ENCODE results near the gene SULT1C3. TPM values are rescaled to one million over a fixed set of nuclear protein-coding genes. Genes with fewer than 3 reads are reported as not detected.

Gene SULT1C3
- total and polyA plus RNA-seq, 2 donors (not counting 1 experiment from before 2014, with no cell fraction given) = not detected

DNA sequence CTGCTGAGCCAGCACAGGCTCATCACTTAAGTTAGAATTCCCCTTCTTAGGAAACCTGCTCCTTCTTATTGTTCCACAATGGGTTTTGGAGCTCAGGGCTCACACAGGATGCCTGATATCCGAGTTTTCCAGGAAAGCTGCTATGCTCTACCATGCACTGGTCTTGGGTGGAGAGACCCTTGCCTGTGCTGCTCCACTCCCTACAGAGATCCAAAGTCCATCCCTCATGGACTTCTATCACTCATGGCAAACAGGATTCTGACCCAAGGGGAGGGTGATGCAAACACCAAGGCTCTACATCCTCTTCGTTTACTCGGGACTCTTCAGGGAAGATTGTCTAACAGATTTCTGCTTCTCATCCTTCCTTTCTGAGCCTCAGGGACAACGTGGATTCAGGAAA is 54.1 kb downstream of the SULT1C3 start:
- Histone ChIP-seq H3K4me3 (ENCODE audit: control extremely low read depth in 1 of 5, extremely low read depth in 1 of 5, insufficient read depth in 1 of 5, low read depth in 2 of 5, low read length in 4 of 5) (no peak overlapping the region), H3K4me2 (replicated peaks; ENCODE audit: low read depth, low read length, poor library complexity, severe bottlenecking) (no peak overlapping the region), H3K79me2 (ENCODE audit: control insufficient read depth, insufficient read depth, low read length) (no peaks in the 10 kb centered on the region), H2AFZ (ENCODE audit: insufficient read depth, low read depth, low read length, poor library complexity, severe bottlenecking) (no peak overlapping the region), H3K27ac (ENCODE audit: low read length in 2 of 2) (no peak overlapping the region), H4K20me1 (ENCODE audit: control insufficient read depth, insufficient read depth, low read length, poor library complexity, severe bottlenecking) (no peaks in the 10 kb centered on the region), H3K4me1 (ENCODE audit: control insufficient read depth in 2 of 2, insufficient read depth in 2 of 2, low read length in 2 of 2) (no peaks in the 10 kb centered on the region), H3K9ac (ENCODE audit: low read length) (no peak overlapping the region), H3K27me3 (replicated peaks in 1 of 4; ENCODE audit: control extremely low read depth in 1 of 4, control insufficient read depth in 3 of 4, insufficient read depth in 4 of 4, low read length in 3 of 4) (peaks cover 0 to under 1% (median 0%) of the 10 kb centered on the region in 4 experiments), H3K36me3 (replicated peaks in 1 of 2; ENCODE audit: control extremely low read depth in 1 of 2, control insufficient read depth in 1 of 2, extremely low read depth in 1 of 2, insufficient read depth in 2 of 2, low read length in 1 of 2) (no peaks in the 10 kb centered on the region), H3K9me3 (ENCODE audit: control extremely low read depth in 1 of 3, control insufficient read depth in 2 of 3, insufficient read depth in 1 of 3, low read length in 2 of 3) (no peaks in the 10 kb centered on the region)
- no peak for TF ChIP-seq EZH2 (IDR thresholded peaks at IDR 0.05; ENCODE audit: borderline replicate concordance, insufficient read depth, low read depth, low read length, poor library complexity, severe bottlenecking)
- TF ChIP-seq, protein P1, sequence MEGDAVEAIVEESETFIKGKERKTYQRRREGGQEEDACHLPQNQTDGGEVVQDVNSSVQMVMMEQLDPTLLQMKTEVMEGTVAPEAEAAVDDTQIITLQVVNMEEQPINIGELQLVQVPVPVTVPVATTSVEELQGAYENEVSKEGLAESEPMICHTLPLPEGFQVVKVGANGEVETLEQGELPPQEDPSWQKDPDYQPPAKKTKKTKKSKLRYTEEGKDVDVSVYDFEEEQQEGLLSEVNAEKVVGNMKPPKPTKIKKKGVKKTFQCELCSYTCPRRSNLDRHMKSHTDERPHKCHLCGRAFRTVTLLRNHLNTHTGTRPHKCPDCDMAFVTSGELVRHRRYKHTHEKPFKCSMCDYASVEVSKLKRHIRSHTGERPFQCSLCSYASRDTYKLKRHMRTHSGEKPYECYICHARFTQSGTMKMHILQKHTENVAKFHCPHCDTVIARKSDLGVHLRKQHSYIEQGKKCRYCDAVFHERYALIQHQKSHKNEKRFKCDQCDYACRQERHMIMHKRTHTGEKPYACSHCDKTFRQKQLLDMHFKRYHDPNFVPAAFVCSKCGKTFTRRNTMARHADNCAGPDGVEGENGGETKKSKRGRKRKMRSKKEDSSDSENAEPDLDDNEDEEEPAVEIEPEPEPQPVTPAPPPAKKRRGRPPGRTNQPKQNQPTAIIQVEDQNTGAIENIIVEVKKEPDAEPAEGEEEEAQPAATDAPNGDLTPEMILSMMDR (IDR thresholded peaks at IDR 0.05) = no peak
- intact Hi-C loops (cut with micrococcal nuclease) = no loop called here
- peaks cover 3% of the 10 kb centered on the region for H3K27me3 Mint-ChIP-seq
- H3K4me3 Mint-ChIP-seq = no peak overlapping the region
- POLR2A ChIA-PET = no interaction called here
- 60% methylated on average over 1 of the region's 4 CpGs for WGBS (ENCODE audit: insufficient coverage)
- peaks cover 3% of the 10 kb centered on the region for H3K9me3 Mint-ChIP-seq (ENCODE audit: insufficient read depth)
- ATAC-seq (ENCODE audit: low read depth) (no peak), DNase-seq (no peak)
- CTCF ChIA-PET = no interaction called here
- H3K27ac Mint-ChIP-seq = no peak overlapping the region
- H3K4me1 Mint-ChIP-seq = no peaks in the 10 kb centered on the region

DNA sequence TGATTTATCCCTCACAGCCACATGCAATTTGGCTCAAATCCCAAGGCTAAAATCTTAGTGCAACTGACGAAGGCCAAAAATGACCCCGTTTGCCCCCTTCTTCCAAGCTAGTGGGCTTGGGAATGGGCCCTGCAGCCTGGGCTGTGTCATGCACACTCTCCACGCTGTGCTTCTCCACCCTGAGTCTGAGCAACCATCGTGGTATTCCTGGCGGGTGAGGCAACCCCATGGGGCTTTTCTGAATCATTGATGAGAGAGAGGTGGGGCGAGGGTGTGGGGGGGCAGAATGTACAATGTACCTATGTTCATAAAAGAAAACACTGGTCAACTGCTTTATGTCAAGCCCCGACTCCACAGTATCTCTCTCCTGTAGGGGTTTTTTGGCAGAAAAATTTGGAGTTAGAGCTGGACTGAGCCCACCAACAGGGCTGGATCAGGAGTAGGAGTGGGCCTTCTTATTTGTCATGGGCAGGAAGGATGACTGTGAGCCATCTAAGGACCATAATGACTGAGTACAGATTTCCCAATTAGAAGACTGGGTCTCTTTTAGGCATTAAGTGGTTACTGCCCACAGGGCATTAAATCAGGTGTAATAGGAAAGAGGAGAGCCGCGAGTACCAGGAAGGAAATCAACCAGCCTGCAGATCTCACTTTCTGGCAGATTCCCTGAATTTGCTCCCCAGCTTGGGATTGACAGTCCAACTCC is 57.8 kb downstream of the SULT1C3 start:
- ATAC-seq (ENCODE audit: low read depth) (no peak), DNase-seq (no peak)
- Histone ChIP-seq H3K79me2 (ENCODE audit: control insufficient read depth, insufficient read depth, low read length) (no peaks in the 10 kb centered on the region), H3K4me2 (replicated peaks; ENCODE audit: low read depth, low read length, poor library complexity, severe bottlenecking) (no peak overlapping the region), H3K4me3 (ENCODE audit: control extremely low read depth in 1 of 5, extremely low read depth in 1 of 5, insufficient read depth in 1 of 5, low read depth in 2 of 5, low read length in 4 of 5) (no peak overlapping the region), H4K20me1 (ENCODE audit: control insufficient read depth, insufficient read depth, low read length, poor library complexity, severe bottlenecking) (no peaks in the 10 kb centered on the region), H3K9ac (ENCODE audit: low read length) (no peak overlapping the region), H3K9me3 (ENCODE audit: control extremely low read depth in 1 of 3, control insufficient read depth in 2 of 3, insufficient read depth in 1 of 3, low read length in 2 of 3) (no peaks in the 10 kb centered on the region), H3K36me3 (replicated peaks in 1 of 2; ENCODE audit: control extremely low read depth in 1 of 2, control insufficient read depth in 1 of 2, extremely low read depth in 1 of 2, insufficient read depth in 2 of 2, low read length in 1 of 2) (no peaks in the 10 kb centered on the region), H3K4me1 (ENCODE audit: control insufficient read depth in 2 of 2, insufficient read depth in 2 of 2, low read length in 2 of 2) (no peaks in the 10 kb centered on the region), H3K27me3 (replicated peaks in 1 of 4; ENCODE audit: control extremely low read depth in 1 of 4, control insufficient read depth in 3 of 4, insufficient read depth in 4 of 4, low read length in 3 of 4) (peaks cover 0 to 6% (median 0%) of the 10 kb centered on the region in 4 experiments), H2AFZ (ENCODE audit: insufficient read depth, low read depth, low read length, poor library complexity, severe bottlenecking) (no peak overlapping the region), H3K27ac (ENCODE audit: low read length in 2 of 2) (no peak overlapping the region)
- no peak overlapping the region for H3K27ac Mint-ChIP-seq
- intact Hi-C loops (cut with micrococcal nuclease) = no loop called here
- no peaks in the 10 kb centered on the region for H3K9me3 Mint-ChIP-seq (ENCODE audit: insufficient read depth)
- no peak overlapping the region for H3K4me3 Mint-ChIP-seq
- H3K27me3 Mint-ChIP-seq = peaks cover 5% of the 10 kb centered on the region
- POLR2A ChIA-PET = no interaction called here
- CTCF ChIA-PET = no interaction called here
- 87% methylated on average over 5 of the region's 9 CpGs for WGBS (ENCODE audit: insufficient coverage)
- no peaks in the 10 kb centered on the region for H3K4me1 Mint-ChIP-seq
- no peak for TF ChIP-seq EZH2 (IDR thresholded peaks at IDR 0.05; ENCODE audit: borderline replicate concordance, insufficient read depth, low read depth, low read length, poor library complexity, severe bottlenecking)
- TF ChIP-seq, protein P1 (IDR thresholded peaks at IDR 0.05) = no peak
